K562 (cell line): ENCODE results near the gene MARS1. TPM values are rescaled to one million over a fixed set of nuclear protein-coding genes. Genes with fewer than 3 reads are reported as not detected.

Experiments used
- ADNP ChIP-seq: fragments of 200-800 bp; sonication (Bioruptor generic); IDR thresholded peaks from 2 replicates; pipeline ENCODE4 v1.6.1; 2016; ENCODE audit warnings: missing genetic modification characterization, missing compliant biosample characterization
- CHD1 ChIP-seq: fragments of 200-600 bp; sonication (generic); IDR thresholded peaks from one replicate; pipeline ENCODE4 v1.6.1; 2012; ENCODE audit warnings: mild to moderate bottlenecking, moderate library complexity, low read length, inconsistent platforms
- DPF2 ChIP-seq: fragments of 450-650 bp; IDR thresholded peaks from 2 replicates; pipeline ENCODE4 v1.6.1; 2016
- HDAC1 ChIP-seq, 2 experiments: fragments of 450-650 bp; IDR thresholded peaks; 2 replicates each; pipeline ENCODE4 v1.6.1; 2016 to 2017; ENCODE audit warnings: inconsistent platforms in 1 of 2, mild to moderate bottlenecking in 1 of 2, moderate library complexity in 1 of 2
- MAZ ChIP-seq, 2 experiments: fragments of 450-650 bp in 1 of 2; sonication (generic) in 1 of 2; formaldehyde crosslinking; IDR thresholded peaks in 1 of 2; conservative IDR thresholded peaks in 1 of 2; 2 replicates each; pipeline versions ENCODE4 v1.4.0 to v1.5.0; 2020; ENCODE audit warnings: mild to moderate bottlenecking in 1 of 2, missing genetic modification reagents in 1 of 2
- MYNN ChIP-seq, 2 experiments: sonication (generic); formaldehyde crosslinking in 1 of 2; IDR thresholded peaks; 2 replicates each; pipeline versions ENCODE4 v1.5.0 to v1.6.1; 2016 to 2020; ENCODE audit warnings: antibody characterized with exemption in 1 of 2, missing genetic modification reagents in 1 of 2
- NFIX ChIP-seq: fragments of 250-450 bp; sonication (Bioruptor Pico); IDR thresholded peaks from 2 replicates; pipeline ENCODE4 v1.4.0; 2020; ENCODE audit warnings: low read depth, mild to moderate bottlenecking, moderate library complexity
- NFXL1 ChIP-seq: fragments of 450-650 bp; formaldehyde crosslinking; IDR thresholded peaks from 2 replicates; pipeline ENCODE4 v1.4.0; 2021; ENCODE audit warnings: mild to moderate bottlenecking
- PRMT5 ChIP-seq: sonication (generic); formaldehyde crosslinking; IDR thresholded peaks from 2 replicates; pipeline ENCODE4 v1.5.0; 2020; ENCODE audit warnings: missing genetic modification reagents
- RAD51 ChIP-seq: fragments of 450-650 bp; IDR thresholded peaks from 2 replicates; pipeline ENCODE4 v1.7.1; 2016; ENCODE audit warnings: low read depth, mild to moderate bottlenecking, borderline replicate concordance
- RBM15 ChIP-seq: fragments of 200-400 bp; formaldehyde crosslinking; IDR thresholded peaks from 2 replicates; pipeline ENCODE4 v1.6.1; 2018; ENCODE audit warnings: mild to moderate bottlenecking, low read length, moderate library complexity; ENCODE audit not compliant: insufficient read depth
- RCOR1 ChIP-seq, 2 experiments: IDR thresholded peaks; 2 replicates each; pipeline ENCODE4 v1.6.1; 2012; ENCODE audit warnings: low read depth in 2 of 2, low read length in 2 of 2, borderline replicate concordance in 1 of 2, improper control_type of control experiment in 1 of 2
- TRIM24 ChIP-seq, 2 experiments: fragments of 450-650 bp; IDR thresholded peaks; 2 replicates each; pipeline ENCODE4 v1.6.1; 2016
- ZBED1 ChIP-seq: IDR thresholded peaks from 2 replicates; pipeline ENCODE4 v1.6.1; 2014
- ZBTB1 ChIP-seq: sonication (generic); formaldehyde crosslinking; IDR thresholded peaks from 2 replicates; pipeline ENCODE4 v1.8.1; 2023; ENCODE audit warnings: missing genetic modification reagents, low read depth, mild to moderate bottlenecking, borderline replicate concordance
- ZBTB2 ChIP-seq: fragments of 450-650 bp; IDR thresholded peaks from 2 replicates; pipeline ENCODE4 v1.6.1; 2016; ENCODE audit warnings: antibody characterized with exemption
- ZBTB9 ChIP-seq: fragments of 450-650 bp; formaldehyde crosslinking; IDR thresholded peaks from 2 replicates; pipeline ENCODE4 v1.4.0; 2020; ENCODE audit warnings: mild to moderate bottlenecking, moderate library complexity
- ZKSCAN1 ChIP-seq: fragments of 150-350 bp; IDR thresholded peaks from 2 replicates; pipeline ENCODE4 v1.6.1; 2016; ENCODE audit warnings: low read depth, low read length
- ZKSCAN3 ChIP-seq: fragments of 250-450 bp; sonication (Bioruptor Pico); IDR thresholded peaks from 2 replicates; pipeline ENCODE4 v1.4.0; 2020
- ZNF175 ChIP-seq: fragments of 200-800 bp; sonication (Bioruptor generic); IDR thresholded peaks from 2 replicates; pipeline ENCODE4 v1.6.1; 2016; ENCODE audit warnings: low read depth, mild to moderate bottlenecking, missing genetic modification characterization, missing compliant biosample characterization
- ZNF184 ChIP-seq: sonication (generic); formaldehyde crosslinking; IDR thresholded peaks from 2 replicates; pipeline ENCODE4 v1.5.0; 2020; ENCODE audit warnings: missing genetic modification reagents
- ZNF644 ChIP-seq: fragments of 200-800 bp; sonication (Bioruptor generic); IDR thresholded peaks from 2 replicates; pipeline ENCODE4 v1.6.1; 2016; ENCODE audit warnings: low read depth, missing genetic modification characterization, missing compliant biosample characterization
- ZNF655 ChIP-seq: fragments of 250-450 bp; sonication (Bioruptor Pico); IDR thresholded peaks from 2 replicates; pipeline ENCODE4 v1.5.0; 2021
- ZNF766 ChIP-seq: fragments of 200-800 bp; sonication (Bioruptor generic); conservative IDR thresholded peaks from 2 replicates; pipeline ENCODE4 v1.6.1; 2016; ENCODE audit warnings: missing genetic modification characterization, missing compliant biosample characterization
- polyA plus RNA-seq, 8 experiments: library from polyadenylated mRNA; depleted of rRNA in 4 of 8; stranded (reverse) in 5 of 8; unstranded in 3 of 8; fragments of >200 nt; fragmentation: Nextera tagmentation in 2 of 8; fragmentation: Illumina TruSeq in 1 of 8; extraction: Ambion mirVana in 2 of 8; extraction: Trizol in 1 of 8; gene quantifications; 2 replicates each; pipeline versions ENCODE4 v1.2.1 to v1.2.3, GENCODE V29; 2011 to 2014; ENCODE audit warnings: inconsistent platforms in 1 of 8, missing spikeins in 1 of 8
- total RNA-seq, 7 experiments: library from RNA; depleted of rRNA in 6 of 7; stranded (reverse); fragments of >200 nt in 6 of 7; fragmentation: Illumina TruSeq in 2 of 7; extraction: Trizol in 2 of 7; gene quantifications; 2 replicates each; pipeline versions ENCODE4 v1.2.1 to v1.2.3, GENCODE V29; 2011 to 2021; ENCODE audit warnings: low replicate concordance in 1 of 7

The MARS1 gene
- total and polyA plus RNA-seq, 9 of the 15 experiments (the other 6 are each of a cell fraction or from before 2014, with no cell fraction given): 117 to 382 (median 220) TPM

- TF ChIP-seq TRIM24 (IDR thresholded peaks at IDR 0.05) (peak; percentile 32 to 78; a peak in 3 of 4 replicates), ZBTB2 (peak; percentile 85), RCOR1 (IDR thresholded peaks at IDR 0.05; ENCODE audit: borderline replicate concordance in 1 of 2, low read depth in 2 of 2, low read length in 2 of 2) (0 out of 4 replicates have a peak, but pooled peaks of 1 of the 2 experiments have one; percentile 10), ADNP (tag) (no peak), ZBTB9 (CRISPR knock-in tag) (peak; percentile 88), NFXL1 (no peak), PRMT5 (CRISPR knock-in tag) (no peak), RAD51 (peak; percentile 97), MAZ (CRISPR knock-in tag; conservative IDR thresholded peaks at IDR 0.05 in 1 of 2, IDR thresholded peaks at IDR 0.05 in 1 of 2) (peak; percentile 95 to 97), ZNF644 (tag) (peak; percentile 41; the same call in 1 of the 2 replicates), DPF2 (peak; percentile 72), NFIX (CRISPR knock-in tag) (no peak), CHD1 (peak; percentile 50), ZKSCAN1 (0 out of 2 replicates have a peak, but pooled peaks have one; percentile 16), ZBED1 (peak; percentile 100), ZKSCAN3 (CRISPR knock-in tag) (no peak), MYNN (IDR thresholded peaks at IDR 0.05) (0 out of 2 replicates have a peak, but pooled peaks have one; percentile 14), MYNN (CRISPR knock-in tag; IDR thresholded peaks at IDR 0.05) (no peak), ZNF655 (CRISPR knock-in tag) (no peak), ZBTB1 (CRISPR knock-in tag) (peak; percentile 99), ZNF766 (CRISPR knock-in tag) (peak; percentile 70; the same call in 1 of the 2 replicates), RBM15 (no peak), HDAC1 (IDR thresholded peaks at IDR 0.05) (peak in 1 of 2 experiments; percentile 98; a peak in 2 of 4 replicates), ZNF175 (CRISPR knock-in tag) (no peak; the same call in 1 of the 2 replicates), ZNF184 (CRISPR knock-in tag) (no peak)
Observed at GRCh38 chr12:57522011-57522886, 34.4 kb downstream of the MARS1 start, which contains the start of gene MBD6 (continued).
